ENCODE results near the gene NUP93.
"Not testable (repeated sequence)": the region's sequence is repeated elsewhere in the genome, so short reads cannot be mapped to it uniquely, and the experiment has no call there.

Gene NUP93

GRCh38 chr16:56709443-56710040 is 20.4 kb upstream of the NUP93 start:
- no peak for DNase-seq (ENCODE audit: low spot score)

- no peak for DNase-seq (ENCODE audit: low spot score)
Measured at GRCh38 chr16:56710181-56710737, 19.7 kb upstream of the NUP93 start.

GRCh38 chr16:56711862-56712261 is 18.1 kb upstream of the NUP93 start:
- DNase-seq (ENCODE audit: low spot score), result no peak

- DNase-seq (ENCODE audit: low spot score), result no peak
Measured at GRCh38 chr16:56713794-56714193, 16.1 kb upstream of the NUP93 start.

- DNase-seq (ENCODE audit: low spot score), result no peak
Measured at GRCh38 chr16:56715126-56715525, 14.8 kb upstream of the NUP93 start.

- no peak for DNase-seq (ENCODE audit: low spot score)
Measured at GRCh38 chr16:56716761-56717160, 13.2 kb upstream of the NUP93 start.

GRCh38 chr16:56717532-56717931 is 12.4 kb upstream of the NUP93 start:
- DNase-seq (ENCODE audit: low spot score), result not testable (repeated sequence)

- DNase-seq (ENCODE audit: low spot score), result no peak
Measured at GRCh38 chr16:56722200-56722842, 7.6 kb upstream of the NUP93 start.

- DNase-seq (ENCODE audit: low spot score), result no peak
Measured at GRCh38 chr16:56724191-56724590, 5.7 kb upstream of the NUP93 start.

GRCh38 chr16:56726283-56726682 is 3.6 kb upstream of the NUP93 start:
- DNase-seq (ENCODE audit: low spot score), result no peak

GRCh38 chr16:56726926-56727325 is 3.0 kb upstream of the NUP93 start:
- DNase-seq (ENCODE audit: low spot score), result no peak

GRCh38 chr16:56728027-56728426 is 1.9 kb upstream of the NUP93 start:
- no peak for DNase-seq (ENCODE audit: low spot score)

GRCh38 chr16:56728980-56729734 is 772 bp upstream of the NUP93 start:
- no peak for DNase-seq (ENCODE audit: low spot score)

GRCh38 chr16:56732366-56732765 is 2.4 kb downstream of the NUP93 start:
- no peak for DNase-seq (ENCODE audit: low spot score)

- no peak for DNase-seq (ENCODE audit: low spot score)
Measured at GRCh38 chr16:56732832-56733231, 2.9 kb downstream of the NUP93 start.

GRCh38 chr16:56734429-56734828 is 4.5 kb downstream of the NUP93 start:
- no peak for DNase-seq (ENCODE audit: low spot score)

- no peak for DNase-seq (ENCODE audit: low spot score)
Measured at GRCh38 chr16:56736476-56736875, 6.5 kb downstream of the NUP93 start.

GRCh38 chr16:56737539-56737938 is 7.6 kb downstream of the NUP93 start:
- DNase-seq (ENCODE audit: low spot score), result no peak

- no peak for DNase-seq (ENCODE audit: low spot score)
Measured at GRCh38 chr16:56738221-56738620, 8.3 kb downstream of the NUP93 start.

- DNase-seq (ENCODE audit: low spot score), result not testable (repeated sequence)
Measured at GRCh38 chr16:56739378-56739777, 9.4 kb downstream of the NUP93 start.

- DNase-seq (ENCODE audit: low spot score), result no peak
Measured at GRCh38 chr16:56741399-56741798, 11.5 kb downstream of the NUP93 start.

- DNase-seq (ENCODE audit: low spot score), result no peak
Measured at GRCh38 chr16:56742030-56742984, 12.4 kb downstream of the NUP93 start.

All from SW480 (cell line).